Measurements from ENCODE around the gene ZNF697. TPM values are rescaled to one million over a fixed set of nuclear protein-coding genes. Genes with fewer than 3 reads are reported as not detected.

ZNF697 gene
- total RNA-seq, 1 experiment from 2014 or later = 7.1 TPM

GRCh38 chr1:119632841-119633240 lies 15.2 kb downstream of the ZNF697 start:
- CTCF ChIA-PET = no interaction called here
- no TSS peak for BruUV-seq (replicated peaks)
- in situ Hi-C loops (cut with HindIII; ENCODE audit: low pct_unique_long_range_greater_than_20kb, low sequenced_read_pairs) = no loop called here

GRCh38 chr1:119632103-119632490 lies 16.0 kb downstream of the ZNF697 start:
- in situ Hi-C loops (cut with HindIII; ENCODE audit: low pct_unique_long_range_greater_than_20kb, low sequenced_read_pairs) (no loop called here), intact Hi-C loops (cut with micrococcal nuclease; ENCODE audit: unreplicated experiment) (no loop called here)
- DNase-seq (ENCODE audit: low read depth, low spot score) = no peak
- Histone ChIP-seq H3K27ac (ENCODE audit: low read length) (no peak overlapping the region), H3K27me3 (ENCODE audit: control insufficient read depth, insufficient read depth, low read length) (no peaks in the 10 kb centered on the region), H3K4me1 (ENCODE audit: control insufficient read depth, insufficient read depth, low read length) (no peaks in the 10 kb centered on the region), H3K4me3 (ENCODE audit: low read depth in 2 of 2, low read length in 2 of 2) (no peak overlapping the region), H3K36me3 (ENCODE audit: control insufficient read depth, insufficient read depth, low read length) (no peaks in the 10 kb centered on the region), H3K9me3 (ENCODE audit: control insufficient read depth, insufficient read depth, low read depth, low read length) (no peaks in the 10 kb centered on the region)
- POLR2A ChIA-PET = no interaction called here
- CTCF ChIA-PET = no interaction called here
- no peak for ATAC-seq
- BruUV-seq (replicated peaks) = no TSS peak
- TF ChIP-seq CTCF (IDR thresholded peaks at IDR 0.05) (no peak), TCF7L2 (IDR thresholded peaks at IDR 0.05; ENCODE audit: low read depth, low read length) (no peak)

More at GRCh38 chr1:119632841-119633240, 15.2 kb downstream of the ZNF697 start:
- Histone ChIP-seq H3K27ac (ENCODE audit: low read length) (no peak overlapping the region), H3K27me3 (ENCODE audit: control insufficient read depth, insufficient read depth, low read length) (no peaks in the 10 kb centered on the region), H3K9me3 (ENCODE audit: control insufficient read depth, insufficient read depth, low read depth, low read length) (no peaks in the 10 kb centered on the region), H3K4me3 (ENCODE audit: low read depth in 2 of 2, low read length in 2 of 2) (no peak overlapping the region), H3K4me1 (ENCODE audit: control insufficient read depth, insufficient read depth, low read length) (no peaks in the 10 kb centered on the region), H3K36me3 (ENCODE audit: control insufficient read depth, insufficient read depth, low read length) (no peaks in the 10 kb centered on the region)
- TF ChIP-seq POLR2AphosphoS5 (IDR thresholded peaks at IDR 0.05; ENCODE audit: low read depth, low read length) = no peak
- TF ChIP-seq CTCF (IDR thresholded peaks at IDR 0.05) = no peak
- TF ChIP-seq TCF7L2 (IDR thresholded peaks at IDR 0.05; ENCODE audit: low read depth, low read length) = no peak
- TF ChIP-seq REST (IDR thresholded peaks at IDR 0.05; ENCODE audit: insufficient read depth in 1 of 2, low read depth in 2 of 2, low read length in 1 of 2) = no peak
- no peak for TF ChIP-seq SIN3A (IDR thresholded peaks at IDR 0.05; ENCODE audit: borderline replicate concordance, insufficient read depth, low read depth, low read length)
- no peak for DNase-seq (ENCODE audit: low read depth, low spot score)
- ATAC-seq = no peak
- POLR2A ChIA-PET = no interaction called here
- intact Hi-C loops (cut with micrococcal nuclease; ENCODE audit: unreplicated experiment) = no loop called here

Data from Panc1 (cell line).